ENCODE results near the gene SH3RF3.

SH3RF3 gene

GRCh38 chr2:109304731-109305470 is 175.9 kb downstream of the SH3RF3 start:
- DNase-seq (ENCODE audit: low read depth in 2 of 2): no peak

- DNase-seq (ENCODE audit: low read depth in 2 of 2): no peak
Measured at GRCh38 chr2:109305490-109306167, 176.6 kb downstream of the SH3RF3 start.

- DNase-seq (ENCODE audit: low read depth in 2 of 2): no peak
Measured at GRCh38 chr2:109306190-109306589, 177.2 kb downstream of the SH3RF3 start.

GRCh38 chr2:109311771-109312170 is 182.8 kb downstream of the SH3RF3 start:
- no peak for DNase-seq (ENCODE audit: low read depth in 2 of 2)

- DNase-seq (ENCODE audit: low read depth in 2 of 2): no peak
Measured at GRCh38 chr2:109312902-109313301, 183.9 kb downstream of the SH3RF3 start.

- no peak for DNase-seq (ENCODE audit: low read depth in 2 of 2)
Measured at GRCh38 chr2:109313343-109313742, 184.3 kb downstream of the SH3RF3 start.

- no peak for DNase-seq (ENCODE audit: low read depth in 2 of 2)
Measured at GRCh38 chr2:109316091-109316490, 187.1 kb downstream of the SH3RF3 start.

GRCh38 chr2:109317471-109318095 is 188.6 kb downstream of the SH3RF3 start:
- DNase-seq (ENCODE audit: low read depth in 2 of 2): no peak

GRCh38 chr2:109318150-109318948 is 189.3 kb downstream of the SH3RF3 start:
- DNase-seq (ENCODE audit: low read depth in 2 of 2): no peak

GRCh38 chr2:109318949-109319342 is 189.9 kb downstream of the SH3RF3 start:
- no peak for DNase-seq (ENCODE audit: low read depth in 2 of 2)

GRCh38 chr2:109320195-109320922 is 191.4 kb downstream of the SH3RF3 start:
- DNase-seq (ENCODE audit: low read depth in 2 of 2): no peak

GRCh38 chr2:109321570-109321969 is 192.6 kb downstream of the SH3RF3 start:
- no peak for DNase-seq (ENCODE audit: low read depth in 2 of 2)

GRCh38 chr2:109322111-109322510 is 193.1 kb downstream of the SH3RF3 start:
- no peak for DNase-seq (ENCODE audit: low read depth in 2 of 2)

GRCh38 chr2:109322641-109323040 is 193.6 kb downstream of the SH3RF3 start:
- DNase-seq (ENCODE audit: low read depth in 2 of 2): no peak

GRCh38 chr2:109324861-109325260 is 195.9 kb downstream of the SH3RF3 start:
- no peak for DNase-seq (ENCODE audit: low read depth in 2 of 2)

GRCh38 chr2:109325570-109325969 is 196.6 kb downstream of the SH3RF3 start:
- DNase-seq (ENCODE audit: low read depth in 2 of 2): no peak

- DNase-seq (ENCODE audit: low read depth in 2 of 2): no peak
Measured at GRCh38 chr2:109326306-109326705, 197.3 kb downstream of the SH3RF3 start.

- DNase-seq (ENCODE audit: low read depth in 2 of 2): no peak
Measured at GRCh38 chr2:109330056-109330455, 201.1 kb downstream of the SH3RF3 start.

- DNase-seq (ENCODE audit: low read depth in 2 of 2): no peak
Measured at GRCh38 chr2:109331081-109331480, 202.1 kb downstream of the SH3RF3 start.

- DNase-seq (ENCODE audit: low read depth in 2 of 2): no peak
Measured at GRCh38 chr2:109331896-109332848, 203.2 kb downstream of the SH3RF3 start.

Measured in stimulated activated CD4-positive, alpha-beta T cell treated with anti-CD3 and anti-CD28 coated beads, Interleukin-1b, Interleukin-23, amount 100 ng/mL, for 1 hour (primary cell).